Retinal pigment epithelial cell (primary cell): ENCODE results near the gene ZNF77.
"Not testable (repeated sequence)": the region's sequence is repeated elsewhere in the genome, so short reads cannot be mapped to it uniquely, and the experiment has no call there.

ENCODE experiments used
- DNase-seq: peaks from one replicate; pipeline ENCODE4 v3.0.0-alpha.2; 2010; ENCODE audit warnings: low read depth
- H3K4me3 ChIP-seq: 2 replicates; pipeline ENCODE4 v1.5.1; 2011; ENCODE audit warnings: mild to moderate bottlenecking, low read length, control low read depth, moderate library complexity
- TF ChIP-seq, protein P1 (sequence below): conservative IDR thresholded peaks from 2 replicates; pipeline ENCODE4 v1.5.1; 2011; ENCODE audit warnings: low read depth, low read length, control low read depth, inconsistent platforms

ZNF77 gene

DNA sequence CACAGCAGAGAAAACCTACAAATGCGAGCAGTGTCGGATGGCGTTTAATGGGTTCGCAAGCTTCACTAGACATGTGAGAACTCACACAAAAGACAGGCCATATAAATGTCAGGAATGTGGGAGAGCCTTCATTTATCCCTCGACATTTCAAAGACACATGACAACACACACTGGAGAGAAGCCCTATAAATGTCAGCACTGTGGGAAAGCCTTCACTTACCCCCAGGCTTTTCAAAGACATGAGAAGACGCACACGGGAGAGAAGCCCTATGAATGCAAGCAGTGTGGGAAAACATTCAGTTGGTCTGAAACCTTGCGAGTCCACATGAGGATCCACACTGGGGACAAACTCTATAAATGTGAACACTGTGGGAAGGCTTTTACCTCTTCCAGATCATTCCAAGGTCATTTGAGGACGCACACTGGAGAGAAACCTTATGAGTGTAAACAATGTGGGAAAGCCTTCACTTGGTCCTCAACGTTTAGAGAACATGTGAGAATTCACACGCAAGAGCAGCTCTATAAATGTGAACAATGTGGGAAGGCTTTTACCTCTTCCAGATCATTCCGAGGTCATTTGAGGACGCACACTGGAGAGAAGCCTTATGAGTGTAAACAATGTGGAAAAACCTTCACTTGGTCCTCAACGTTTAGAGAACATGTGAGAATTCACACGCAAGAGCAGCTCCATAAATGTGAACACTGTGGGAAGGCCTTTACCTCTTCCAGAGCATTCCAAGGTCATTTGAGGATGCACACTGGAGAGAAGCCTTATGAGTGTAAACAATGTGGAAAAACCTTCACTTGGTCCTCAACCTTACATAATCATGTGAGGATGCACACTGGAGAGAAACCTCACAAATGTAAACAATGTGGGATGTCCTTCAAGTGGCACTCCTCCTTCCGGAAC, 27.2 kb downstream of the ZNF77 start:
- DNase-seq, result no peak
- no peak overlapping the region for H3K4me3 ChIP-seq
- TF ChIP-seq, protein P1, sequence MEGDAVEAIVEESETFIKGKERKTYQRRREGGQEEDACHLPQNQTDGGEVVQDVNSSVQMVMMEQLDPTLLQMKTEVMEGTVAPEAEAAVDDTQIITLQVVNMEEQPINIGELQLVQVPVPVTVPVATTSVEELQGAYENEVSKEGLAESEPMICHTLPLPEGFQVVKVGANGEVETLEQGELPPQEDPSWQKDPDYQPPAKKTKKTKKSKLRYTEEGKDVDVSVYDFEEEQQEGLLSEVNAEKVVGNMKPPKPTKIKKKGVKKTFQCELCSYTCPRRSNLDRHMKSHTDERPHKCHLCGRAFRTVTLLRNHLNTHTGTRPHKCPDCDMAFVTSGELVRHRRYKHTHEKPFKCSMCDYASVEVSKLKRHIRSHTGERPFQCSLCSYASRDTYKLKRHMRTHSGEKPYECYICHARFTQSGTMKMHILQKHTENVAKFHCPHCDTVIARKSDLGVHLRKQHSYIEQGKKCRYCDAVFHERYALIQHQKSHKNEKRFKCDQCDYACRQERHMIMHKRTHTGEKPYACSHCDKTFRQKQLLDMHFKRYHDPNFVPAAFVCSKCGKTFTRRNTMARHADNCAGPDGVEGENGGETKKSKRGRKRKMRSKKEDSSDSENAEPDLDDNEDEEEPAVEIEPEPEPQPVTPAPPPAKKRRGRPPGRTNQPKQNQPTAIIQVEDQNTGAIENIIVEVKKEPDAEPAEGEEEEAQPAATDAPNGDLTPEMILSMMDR, result no peak

DNA sequence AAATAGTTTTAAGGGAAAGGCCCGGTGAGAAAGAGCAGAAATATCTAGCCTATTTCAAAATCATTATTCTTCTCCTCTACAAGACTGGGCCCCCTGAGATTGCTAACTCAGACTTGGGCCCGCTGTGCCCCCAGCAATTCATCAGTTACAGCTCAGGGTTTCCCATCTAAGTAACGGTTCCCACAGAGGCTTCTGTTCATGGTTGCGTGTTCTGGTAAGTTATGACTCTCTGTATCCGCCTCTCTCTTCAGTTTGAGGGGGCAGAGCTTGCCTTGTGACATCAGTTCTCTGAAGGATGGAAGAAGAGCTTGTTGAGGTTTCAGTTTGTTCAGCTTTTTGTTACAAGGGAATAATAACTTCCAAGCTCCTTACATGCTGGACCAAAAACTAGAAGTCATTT, 32.5 kb downstream of the ZNF77 start:
- TF ChIP-seq, protein P1, result no peak
- DNase-seq, result no peak
- H3K4me3 ChIP-seq, result no peak overlapping the region

DNA sequence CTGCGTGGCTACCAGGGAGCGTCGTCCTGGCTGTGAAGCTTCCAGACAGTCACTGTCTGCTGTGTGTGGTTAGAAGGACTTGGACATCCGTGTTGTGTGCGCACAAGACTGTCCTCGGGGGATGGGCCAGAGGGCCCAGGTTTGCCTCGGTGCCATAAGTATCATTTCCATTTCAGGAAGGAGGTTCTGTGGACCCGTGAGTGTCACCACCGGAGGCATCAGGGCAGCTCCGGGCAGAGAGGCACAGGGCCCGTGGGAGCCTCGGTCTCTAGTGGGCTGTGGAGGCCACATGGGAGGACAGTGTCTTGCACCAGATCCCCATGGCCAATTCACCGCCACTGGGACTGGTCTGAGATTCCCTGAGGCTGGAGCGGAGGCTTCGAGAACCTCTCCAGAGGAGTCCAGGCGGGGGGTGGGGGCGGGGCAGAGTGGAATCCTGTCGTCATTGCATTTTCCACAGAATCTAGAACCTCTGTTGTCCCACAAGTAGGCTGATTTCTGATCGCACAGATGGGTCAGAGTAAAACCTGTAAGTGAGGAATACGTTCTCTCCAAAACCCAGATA, 38.1 kb downstream of the ZNF77 start:
- no peak for DNase-seq
- no peak overlapping the region for H3K4me3 ChIP-seq
- TF ChIP-seq, protein P1, result no peak

DNA sequence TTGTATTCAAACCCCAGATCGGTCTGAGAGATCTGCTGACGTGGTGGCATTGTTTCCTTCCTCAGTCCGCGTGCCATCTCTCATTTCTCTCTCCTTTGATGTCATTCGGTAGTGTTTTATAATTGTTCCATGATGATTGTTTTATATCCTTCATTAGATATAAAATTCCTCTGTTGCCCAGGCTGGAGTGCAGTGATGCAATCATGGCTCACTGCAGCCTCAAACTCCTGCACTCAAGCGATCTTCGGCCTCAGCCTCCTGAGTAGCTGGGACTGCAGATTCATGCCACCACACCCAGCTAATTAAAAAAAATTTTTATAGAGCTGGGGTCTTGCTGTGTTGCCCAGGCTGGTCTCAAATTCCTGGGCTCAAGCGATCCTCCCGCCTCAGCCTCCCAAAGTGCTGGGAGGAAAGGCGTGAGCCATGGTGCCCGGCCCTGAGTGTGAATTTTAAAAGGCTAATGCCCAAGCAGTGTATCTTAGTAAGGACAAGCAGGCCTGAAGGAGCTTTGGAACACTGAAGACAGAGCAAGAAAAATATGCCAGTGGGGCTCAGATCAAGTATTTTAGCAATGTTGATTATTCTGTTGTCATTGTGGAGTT, 38.8 kb downstream of the ZNF77 start:
- H3K4me3 ChIP-seq, result no peak overlapping the region
- TF ChIP-seq, protein P1, result no peak
- DNase-seq, result no peak

DNA sequence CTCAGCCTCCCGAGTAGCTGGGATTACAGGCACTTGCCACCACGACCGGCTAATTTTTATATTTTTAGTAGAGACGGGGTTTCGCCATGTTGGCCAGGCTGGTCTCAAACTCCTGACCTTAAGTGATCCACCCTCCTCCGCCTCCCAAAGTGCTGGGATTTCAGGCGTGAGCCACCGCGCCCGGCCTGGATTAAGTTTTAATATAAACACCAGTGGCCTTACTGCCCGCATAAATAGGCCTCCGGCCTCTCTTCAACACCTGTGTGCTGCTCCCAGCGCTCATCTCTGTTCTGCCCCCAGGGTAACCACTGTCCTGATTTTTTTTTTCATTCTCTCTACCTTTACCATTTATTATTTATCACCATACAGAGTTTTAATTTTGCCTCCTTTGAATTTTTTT, 41.4 kb downstream of the ZNF77 start:
- not testable (repeated sequence) for DNase-seq, H3K4me3 ChIP-seq

DNA sequence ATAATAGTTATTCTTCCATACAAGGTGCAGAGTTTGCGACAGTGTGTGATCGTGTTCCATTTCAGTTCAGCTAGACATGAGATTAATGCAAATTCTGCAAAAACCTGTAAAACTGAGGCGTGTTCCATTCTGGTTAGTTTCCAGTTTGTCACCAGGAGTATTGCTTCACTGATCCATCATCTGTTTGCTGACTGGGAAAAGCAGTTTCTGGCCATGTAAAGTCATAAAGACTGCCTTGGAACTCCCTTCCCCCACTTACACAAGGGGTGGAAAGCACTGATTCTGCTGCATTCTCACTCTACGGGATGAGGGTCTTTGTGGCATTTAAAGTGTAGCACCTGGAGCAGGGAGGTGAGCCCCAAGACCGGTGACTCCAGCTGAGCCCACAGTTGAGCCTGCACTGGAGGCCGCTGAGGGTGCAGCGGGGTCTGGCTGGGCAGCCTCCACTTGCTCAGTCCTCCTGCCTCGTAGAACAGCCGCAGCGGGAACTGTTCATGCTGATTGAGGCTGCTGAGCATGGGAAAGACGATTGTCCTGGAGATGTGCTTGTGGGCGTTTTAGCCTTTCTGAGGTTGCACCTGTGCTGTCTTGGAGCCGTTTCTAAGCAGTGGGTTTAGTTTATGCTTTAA, 42.1 kb downstream of the ZNF77 start:
- no peak for DNase-seq
- H3K4me3 ChIP-seq, result no peak overlapping the region
- TF ChIP-seq, protein P1, result no peak
